GM23338 (cell line): ENCODE measurements around the gene CACNG8. TPM values are rescaled to one million over a fixed set of nuclear protein-coding genes. Genes with fewer than 3 reads are reported as not detected.

Experiments
- ATAC-seq: fragments of 200-7000 bp; cut with Tn5 transposase; 3 replicates; pipeline ENCODE4 v1.9.1; 2020
- DNase-seq: peaks from one replicate; pipeline ENCODE4 v3.0.0-alpha.2; 2015; ENCODE audit warnings: low spot score
- H2AFZ ChIP-seq: fragments of 200-600 bp; sonication (generic); 2 replicates; pipeline ENCODE4 v1.8.0; 2016; ENCODE audit warnings: antibody characterized with exemption, mild to moderate bottlenecking, moderate library complexity
- H3F3A ChIP-seq: fragments of 200-600 bp; sonication (generic); replicated peaks from 2 replicates; pipeline ENCODE4 v1.8.0; 2017; ENCODE audit warnings: antibody characterized with exemption, mixed run types, low read depth
- H3K27ac ChIP-seq: fragments of 200-600 bp; sonication (generic); 2 replicates; pipeline ENCODE4 v1.6.1; 2016; ENCODE audit warnings: low read depth
- H3K27me3 ChIP-seq: fragments of 200-600 bp; sonication (generic); 2 replicates; pipeline ENCODE4 v1.8.0; 2016; ENCODE audit warnings: mild to moderate bottlenecking, mixed run types, moderate library complexity; ENCODE audit not compliant: insufficient read depth
- H3K36me3 ChIP-seq: fragments of 200-600 bp; sonication (generic); 2 replicates; pipeline ENCODE4 v1.8.0; 2016; ENCODE audit warnings: mild to moderate bottlenecking; ENCODE audit not compliant: insufficient read depth
- H3K4me1 ChIP-seq: fragments of 200-600 bp; sonication (generic); 2 replicates; pipeline ENCODE4 v1.8.0; 2016; ENCODE audit warnings: mild to moderate bottlenecking, moderate library complexity; ENCODE audit not compliant: insufficient read depth
- H3K4me2 ChIP-seq: fragments of 200-600 bp; sonication (generic); 2 replicates; pipeline ENCODE4 v1.7.1; 2017; ENCODE audit warnings: mixed run types
- H3K4me3 ChIP-seq: fragments of 200-600 bp; sonication (generic); 2 replicates; pipeline ENCODE4 v1.6.1; 2016; ENCODE audit warnings: mixed run types
- H3K79me2 ChIP-seq: fragments of 200-600 bp; sonication (generic); replicated peaks from 2 replicates; pipeline ENCODE4 v1.8.0; 2017; ENCODE audit warnings: mild to moderate bottlenecking; ENCODE audit not compliant: insufficient read depth
- H3K9me2 ChIP-seq: fragments of 200-600 bp; sonication (generic); 2 replicates; pipeline ENCODE4 v1.8.0; 2017; ENCODE audit not compliant: insufficient read depth
- H4K20me1 ChIP-seq: fragments of 200-600 bp; sonication (generic); replicated peaks from 2 replicates; pipeline ENCODE4 v1.8.0; 2017; ENCODE audit warnings: mild to moderate bottlenecking; ENCODE audit not compliant: insufficient read depth
- H3K27ac Mint-ChIP-seq: 2 replicates; pipeline ENCODE4 v1.8.0; 2020; ENCODE audit warnings: inconsistent platforms, mild to moderate bottlenecking, moderate library complexity, mixed read lengths
- H3K27me3 Mint-ChIP-seq: 3 replicates; pipeline ENCODE4 v1.8.0; 2022; ENCODE audit warnings: low read depth, mild to moderate bottlenecking, moderate library complexity, mixed read lengths, inconsistent platforms; ENCODE audit not compliant: insufficient read depth, poor library complexity
- H3K36me3 Mint-ChIP-seq: 3 replicates; pipeline ENCODE4 v1.8.0; 2021; ENCODE audit warnings: low read depth, mild to moderate bottlenecking, inconsistent platforms, moderate library complexity, mixed read lengths
- H3K4me1 Mint-ChIP-seq: 3 replicates; pipeline ENCODE4 v1.8.0; 2020; ENCODE audit warnings: mild to moderate bottlenecking, inconsistent platforms, mixed read lengths
- H3K4me3 Mint-ChIP-seq: 3 replicates; pipeline ENCODE4 v1.8.0; 2021; ENCODE audit warnings: moderate library complexity, mild to moderate bottlenecking, inconsistent platforms, mixed read lengths
- H3K9me3 Mint-ChIP-seq: 3 replicates; pipeline ENCODE4 v1.8.0; 2020; ENCODE audit warnings: moderate library complexity, mild to moderate bottlenecking, inconsistent platforms, mixed read lengths
- EZH2 ChIP-seq: fragments of 200-600 bp; sonication (generic); IDR thresholded peaks from one replicate; pipeline ENCODE4 v1.8.0; 2017; ENCODE audit warnings: antibody characterized with exemption, mild to moderate bottlenecking, low read depth; ENCODE audit not compliant: unreplicated experiment
- EZH2phosphoT487 ChIP-seq: fragments of 200-600 bp; sonication (generic); IDR thresholded peaks from one replicate; pipeline ENCODE4 v1.8.1; 2018; ENCODE audit warnings: antibody characterized with exemption; ENCODE audit not compliant: unreplicated experiment
- STAT1 ChIP-seq: IDR thresholded peaks from one replicate; pipeline ENCODE4 v1.6.1; 2016; ENCODE audit warnings: antibody characterized with exemption; ENCODE audit not compliant: unreplicated experiment
- polyA plus RNA-seq: library from polyadenylated mRNA; unstranded; fragments of >200 nt; fragmentation: Nextera tagmentation; extraction: Ambion mirVana; gene quantifications from 2 replicates; pipeline ENCODE4 v1.2.1, GENCODE V29; 2016
- total RNA-seq: library from RNA; depleted of rRNA; stranded (reverse); fragments of >200 nt; shearing (Covaris generic); gene quantifications from 2 replicates; pipeline ENCODE4 v1.2.3, GENCODE V29; 2014
- TF ChIP-seq, protein P1 (sequence below): fragments of 250-450 bp; sonication (Bioruptor Pico); IDR thresholded peaks from 2 replicates; pipeline ENCODE4 v1.5.0; 2020; ENCODE audit warnings: mild to moderate bottlenecking, moderate library complexity
- TF ChIP-seq, protein P2 (sequence below): IDR thresholded peaks from one replicate; pipeline ENCODE4 v1.6.1; 2018; ENCODE audit warnings: antibody characterized with exemption; ENCODE audit not compliant: unreplicated experiment
- TF ChIP-seq, protein P3 (sequence below): IDR thresholded peaks from 2 replicates; pipeline ENCODE4 v1.6.1; 2016; ENCODE audit warnings: antibody characterized with exemption

Gene CACNG8
- total and polyA plus RNA-seq, 2 experiments from 2014 or later = 2.2 to 3.9 TPM

DNA sequence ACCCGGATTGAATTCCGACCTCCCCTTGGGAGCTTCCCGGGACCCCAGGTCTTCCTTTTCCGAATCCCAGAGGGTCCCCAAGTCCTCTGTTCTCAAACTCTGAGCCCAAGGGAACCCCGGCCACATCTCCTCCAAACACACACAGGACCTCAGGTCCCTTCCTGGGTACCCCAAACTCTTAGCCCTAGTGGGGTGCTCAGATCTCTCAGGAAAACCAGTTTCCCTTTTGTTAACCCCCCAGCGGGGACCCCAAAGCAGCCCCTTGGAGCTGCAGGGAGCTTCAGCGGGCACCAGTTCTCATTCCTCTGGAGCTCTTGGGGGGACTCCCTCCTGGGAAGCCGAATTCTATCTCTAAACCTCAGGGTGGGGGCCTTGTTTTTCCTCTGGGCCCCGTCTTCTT lies 29.5 kb downstream of the CACNG8 start (continued):
- TF ChIP-seq, protein P1, sequence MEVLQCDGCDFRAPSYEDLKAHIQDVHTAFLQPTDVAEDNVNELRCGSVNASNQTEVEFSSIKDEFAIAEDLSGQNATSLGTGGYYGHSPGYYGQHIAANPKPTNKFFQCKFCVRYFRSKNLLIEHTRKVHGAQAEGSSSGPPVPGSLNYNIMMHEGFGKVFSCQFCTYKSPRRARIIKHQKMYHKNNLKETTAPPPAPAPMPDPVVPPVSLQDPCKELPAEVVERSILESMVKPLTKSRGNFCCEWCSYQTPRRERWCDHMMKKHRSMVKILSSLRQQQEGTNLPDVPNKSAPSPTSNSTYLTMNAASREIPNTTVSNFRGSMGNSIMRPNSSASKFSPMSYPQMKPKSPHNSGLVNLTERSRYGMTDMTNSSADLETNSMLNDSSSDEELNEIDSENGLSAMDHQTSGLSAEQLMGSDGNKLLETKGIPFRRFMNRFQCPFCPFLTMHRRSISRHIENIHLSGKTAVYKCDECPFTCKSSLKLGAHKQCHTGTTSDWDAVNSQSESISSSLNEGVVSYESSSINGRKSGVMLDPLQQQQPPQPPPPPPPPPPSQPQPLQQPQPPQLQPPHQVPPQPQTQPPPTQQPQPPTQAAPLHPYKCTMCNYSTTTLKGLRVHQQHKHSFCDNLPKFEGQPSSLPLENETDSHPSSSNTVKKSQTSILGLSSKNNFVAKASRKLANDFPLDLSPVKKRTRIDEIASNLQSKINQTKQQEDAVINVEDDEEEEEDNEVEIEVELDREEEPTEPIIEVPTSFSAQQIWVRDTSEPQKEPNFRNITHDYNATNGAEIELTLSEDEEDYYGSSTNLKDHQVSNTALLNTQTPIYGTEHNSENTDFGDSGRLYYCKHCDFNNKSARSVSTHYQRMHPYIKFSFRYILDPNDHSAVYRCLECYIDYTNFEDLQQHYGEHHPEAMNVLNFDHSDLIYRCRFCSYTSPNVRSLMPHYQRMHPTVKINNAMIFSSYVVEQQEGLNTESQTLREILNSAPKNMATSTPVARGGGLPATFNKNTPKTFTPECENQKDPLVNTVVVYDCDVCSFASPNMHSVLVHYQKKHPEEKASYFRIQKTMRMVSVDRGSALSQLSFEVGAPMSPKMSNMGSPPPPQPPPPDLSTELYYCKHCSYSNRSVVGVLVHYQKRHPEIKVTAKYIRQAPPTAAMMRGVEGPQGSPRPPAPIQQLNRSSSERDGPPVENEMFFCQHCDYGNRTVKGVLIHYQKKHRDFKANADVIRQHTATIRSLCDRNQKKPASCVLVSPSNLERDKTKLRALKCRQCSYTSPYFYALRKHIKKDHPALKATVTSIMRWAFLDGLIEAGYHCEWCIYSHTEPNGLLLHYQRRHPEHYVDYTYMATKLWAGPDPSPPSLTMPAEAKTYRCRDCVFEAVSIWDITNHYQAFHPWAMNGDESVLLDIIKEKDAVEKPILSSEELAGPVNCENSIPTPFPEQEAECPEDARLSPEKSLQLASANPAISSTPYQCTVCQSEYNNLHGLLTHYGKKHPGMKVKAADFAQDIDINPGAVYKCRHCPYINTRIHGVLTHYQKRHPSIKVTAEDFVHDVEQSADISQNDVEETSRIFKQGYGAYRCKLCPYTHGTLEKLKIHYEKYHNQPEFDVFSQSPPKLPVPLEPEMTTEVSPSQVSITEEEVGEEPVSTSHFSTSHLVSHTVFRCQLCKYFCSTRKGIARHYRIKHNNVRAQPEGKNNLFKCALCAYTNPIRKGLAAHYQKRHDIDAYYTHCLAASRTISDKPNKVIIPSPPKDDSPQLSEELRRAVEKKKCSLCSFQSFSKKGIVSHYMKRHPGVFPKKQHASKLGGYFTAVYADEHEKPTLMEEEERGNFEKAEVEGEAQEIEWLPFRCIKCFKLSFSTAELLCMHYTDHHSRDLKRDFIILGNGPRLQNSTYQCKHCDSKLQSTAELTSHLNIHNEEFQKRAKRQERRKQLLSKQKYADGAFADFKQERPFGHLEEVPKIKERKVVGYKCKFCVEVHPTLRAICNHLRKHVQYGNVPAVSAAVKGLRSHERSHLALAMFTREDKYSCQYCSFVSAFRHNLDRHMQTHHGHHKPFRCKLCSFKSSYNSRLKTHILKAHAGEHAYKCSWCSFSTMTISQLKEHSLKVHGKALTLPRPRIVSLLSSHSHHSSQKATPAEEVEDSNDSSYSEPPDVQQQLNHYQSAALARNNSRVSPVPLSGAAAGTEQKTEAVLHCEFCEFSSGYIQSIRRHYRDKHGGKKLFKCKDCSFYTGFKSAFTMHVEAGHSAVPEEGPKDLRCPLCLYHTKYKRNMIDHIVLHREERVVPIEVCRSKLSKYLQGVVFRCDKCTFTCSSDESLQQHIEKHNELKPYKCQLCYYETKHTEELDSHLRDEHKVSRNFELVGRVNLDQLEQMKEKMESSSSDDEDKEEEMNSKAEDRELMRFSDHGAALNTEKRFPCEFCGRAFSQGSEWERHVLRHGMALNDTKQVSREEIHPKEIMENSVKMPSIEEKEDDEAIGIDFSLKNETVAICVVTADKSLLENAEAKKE (CRISPR knock-in tag) = no peak
- TF ChIP-seq, protein P2, sequence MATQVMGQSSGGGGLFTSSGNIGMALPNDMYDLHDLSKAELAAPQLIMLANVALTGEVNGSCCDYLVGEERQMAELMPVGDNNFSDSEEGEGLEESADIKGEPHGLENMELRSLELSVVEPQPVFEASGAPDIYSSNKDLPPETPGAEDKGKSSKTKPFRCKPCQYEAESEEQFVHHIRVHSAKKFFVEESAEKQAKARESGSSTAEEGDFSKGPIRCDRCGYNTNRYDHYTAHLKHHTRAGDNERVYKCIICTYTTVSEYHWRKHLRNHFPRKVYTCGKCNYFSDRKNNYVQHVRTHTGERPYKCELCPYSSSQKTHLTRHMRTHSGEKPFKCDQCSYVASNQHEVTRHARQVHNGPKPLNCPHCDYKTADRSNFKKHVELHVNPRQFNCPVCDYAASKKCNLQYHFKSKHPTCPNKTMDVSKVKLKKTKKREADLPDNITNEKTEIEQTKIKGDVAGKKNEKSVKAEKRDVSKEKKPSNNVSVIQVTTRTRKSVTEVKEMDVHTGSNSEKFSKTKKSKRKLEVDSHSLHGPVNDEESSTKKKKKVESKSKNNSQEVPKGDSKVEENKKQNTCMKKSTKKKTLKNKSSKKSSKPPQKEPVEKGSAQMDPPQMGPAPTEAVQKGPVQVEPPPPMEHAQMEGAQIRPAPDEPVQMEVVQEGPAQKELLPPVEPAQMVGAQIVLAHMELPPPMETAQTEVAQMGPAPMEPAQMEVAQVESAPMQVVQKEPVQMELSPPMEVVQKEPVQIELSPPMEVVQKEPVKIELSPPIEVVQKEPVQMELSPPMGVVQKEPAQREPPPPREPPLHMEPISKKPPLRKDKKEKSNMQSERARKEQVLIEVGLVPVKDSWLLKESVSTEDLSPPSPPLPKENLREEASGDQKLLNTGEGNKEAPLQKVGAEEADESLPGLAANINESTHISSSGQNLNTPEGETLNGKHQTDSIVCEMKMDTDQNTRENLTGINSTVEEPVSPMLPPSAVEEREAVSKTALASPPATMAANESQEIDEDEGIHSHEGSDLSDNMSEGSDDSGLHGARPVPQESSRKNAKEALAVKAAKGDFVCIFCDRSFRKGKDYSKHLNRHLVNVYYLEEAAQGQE = no peak
- TF ChIP-seq, protein P3, sequence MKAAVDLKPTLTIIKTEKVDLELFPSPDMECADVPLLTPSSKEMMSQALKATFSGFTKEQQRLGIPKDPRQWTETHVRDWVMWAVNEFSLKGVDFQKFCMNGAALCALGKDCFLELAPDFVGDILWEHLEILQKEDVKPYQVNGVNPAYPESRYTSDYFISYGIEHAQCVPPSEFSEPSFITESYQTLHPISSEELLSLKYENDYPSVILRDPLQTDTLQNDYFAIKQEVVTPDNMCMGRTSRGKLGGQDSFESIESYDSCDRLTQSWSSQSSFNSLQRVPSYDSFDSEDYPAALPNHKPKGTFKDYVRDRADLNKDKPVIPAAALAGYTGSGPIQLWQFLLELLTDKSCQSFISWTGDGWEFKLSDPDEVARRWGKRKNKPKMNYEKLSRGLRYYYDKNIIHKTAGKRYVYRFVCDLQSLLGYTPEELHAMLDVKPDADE = no peak
- no peak for TF ChIP-seq STAT1

DNA sequence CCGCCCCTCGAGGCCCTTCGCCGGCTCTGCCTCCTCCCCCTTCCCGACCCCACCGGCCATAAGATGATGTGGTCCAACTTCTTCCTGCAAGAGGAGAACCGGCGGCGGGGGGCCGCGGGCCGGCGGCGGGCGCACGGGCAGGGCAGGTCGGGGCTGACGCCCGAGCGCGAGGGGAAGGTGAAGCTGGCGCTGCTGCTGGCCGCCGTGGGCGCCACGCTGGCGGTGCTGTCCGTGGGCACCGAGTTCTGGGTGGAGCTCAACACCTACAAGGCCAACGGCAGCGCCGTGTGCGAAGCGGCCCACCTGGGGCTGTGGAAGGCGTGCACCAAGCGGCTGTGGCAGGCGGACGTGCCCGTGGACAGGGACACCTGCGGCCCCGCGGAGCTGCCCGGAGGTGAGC lies 30.1 kb downstream of the CACNG8 start:
- Histone ChIP-seq H3K27ac (no peak overlapping the region), H3K4me3 (no peak overlapping the region), H2AFZ (no peak overlapping the region), H3K79me2 (no peaks in the 10 kb centered on the region), H3F3A (peaks cover 4% of the 10 kb centered on the region; the same call in 1 of the 2 replicates), H4K20me1 (no peaks in the 10 kb centered on the region), H3K4me1 (peaks cover 12% of the 10 kb centered on the region), H3K4me2 (no peak overlapping the region), H3K27me3 (peaks cover 76% of the 10 kb centered on the region), H3K36me3 (no peaks in the 10 kb centered on the region), H3K9me2 (no peaks in the 10 kb centered on the region)
- DNase-seq (no peak), ATAC-seq (no peak)
- peaks cover 19% of the 10 kb centered on the region for H3K4me1 Mint-ChIP-seq
- peaks cover 50% of the 10 kb centered on the region for H3K27me3 Mint-ChIP-seq
- no peaks in the 10 kb centered on the region for H3K9me3 Mint-ChIP-seq
- H3K4me3 Mint-ChIP-seq = no peak overlapping the region
- no peak overlapping the region for H3K27ac Mint-ChIP-seq
- no peaks in the 10 kb centered on the region; the same call in 2 of the 3 replicates for H3K36me3 Mint-ChIP-seq
- TF ChIP-seq EZH2 = no peak
- no peak for TF ChIP-seq EZH2phosphoT487
- TF ChIP-seq STAT1 = no peak
